SU-DHL-6 (cell line): ENCODE measurements around the gene BAD.

ENCODE experiments used
- H2AFZ ChIP-seq: fragments of 200-600 bp; sonication (generic); 2 replicates; pipeline ENCODE4 v1.6.1; 2014; ENCODE audit warnings: low read depth, mild to moderate bottlenecking, moderate library complexity, mixed read lengths, antibody characterized with exemption, low read length; ENCODE audit not compliant: severe bottlenecking
- H3F3A ChIP-seq: fragments of 200-600 bp; shearing (Covaris generic); 2 replicates; pipeline ENCODE4 v1.6.0; 2016; ENCODE audit warnings: antibody characterized with exemption, mild to moderate bottlenecking; ENCODE audit not compliant: insufficient read depth
- H3K27ac ChIP-seq: fragments of 200-600 bp; sonication (generic); 2 replicates; pipeline ENCODE4 v1.5.1; 2016; ENCODE audit warnings: low read depth, mild to moderate bottlenecking, low read length, moderate library complexity, mixed read lengths
- H3K27me3 ChIP-seq: fragments of 200-600 bp; sonication (generic), shearing (Covaris generic); 2 replicates; pipeline ENCODE4 v1.6.0; 2014; ENCODE audit warnings: mild to moderate bottlenecking, low read length
- H3K36me3 ChIP-seq: fragments of 200-600 bp; sonication (generic); 2 replicates; pipeline ENCODE4 v1.6.1; 2014; ENCODE audit warnings: mild to moderate bottlenecking, low read length, mixed read lengths
- H3K4me2 ChIP-seq: fragments of 300-600, 200-600 bp; shearing (Covaris generic), sonication (generic); 2 replicates; pipeline ENCODE4 v1.6.0; 2014; ENCODE audit warnings: low read length, low read depth, mild to moderate bottlenecking; ENCODE audit not compliant: poor library complexity, severe bottlenecking
- H3K4me3 ChIP-seq: fragments of 200-600 bp; sonication (generic); 2 replicates; pipeline ENCODE4 v1.5.1; 2014; ENCODE audit warnings: antibody characterized with exemption, low read length, mild to moderate bottlenecking, mixed read lengths; ENCODE audit not compliant: insufficient read depth, poor library complexity, severe bottlenecking
- H3K79me2 ChIP-seq: fragments of 200-600 bp; sonication (generic); 2 replicates; pipeline ENCODE4 v1.6.1; 2014; ENCODE audit warnings: mild to moderate bottlenecking, low read length, moderate library complexity; ENCODE audit not compliant: insufficient read depth
- H3K9ac ChIP-seq: fragments of 200-600 bp; sonication (generic); 2 replicates; pipeline ENCODE4 v1.7.0; 2014; ENCODE audit warnings: mild to moderate bottlenecking, low read length
- H3K9me2 ChIP-seq: fragments of 200-600 bp; sonication (generic); replicated peaks from 2 replicates; pipeline ENCODE4 v1.6.1; 2014; ENCODE audit warnings: low read length; ENCODE audit not compliant: insufficient read depth
- H3K9me3 ChIP-seq: fragments of 200-600 bp; sonication (generic); 2 replicates; pipeline ENCODE4 v1.6.1; 2014; ENCODE audit warnings: low read length, mixed read lengths; ENCODE audit not compliant: insufficient read depth
- H4K20me1 ChIP-seq: fragments of 200-600 bp; sonication (generic); 2 replicates; pipeline ENCODE4 v1.6.1; 2014; ENCODE audit warnings: low read depth, mild to moderate bottlenecking, antibody characterized with exemption, low read length, moderate library complexity, mixed read lengths
- EZH2phosphoT487 ChIP-seq: fragments of 200-600 bp; sonication (generic), shearing (Covaris generic); conservative IDR thresholded peaks from 2 replicates; pipeline ENCODE4 v1.6.1; 2018; ENCODE audit warnings: mild to moderate bottlenecking, antibody characterized with exemption, low read length, moderate library complexity, mixed read lengths
- TF ChIP-seq, protein P1 (sequence below): fragments of 200-600 bp; sonication (generic); IDR thresholded peaks from one replicate; pipeline ENCODE4 v1.5.1; 2017; ENCODE audit warnings: antibody characterized with exemption, mild to moderate bottlenecking, low read length, moderate library complexity; ENCODE audit not compliant: insufficient read depth, poor library complexity, severe bottlenecking

BAD gene

GRCh38 chr11:64258356-64258755 lies 26.1 kb downstream of the BAD start:
- Histone ChIP-seq H3K4me3 (no peak overlapping the region), H2AFZ (no peak overlapping the region), H3K9me2 (no peaks in the 10 kb centered on the region), H4K20me1 (no peaks in the 10 kb centered on the region), H3K9me3 (no peaks in the 10 kb centered on the region), H3K9ac (no peak overlapping the region), H3F3A (no peaks in the 10 kb centered on the region), H3K4me2 (no peak overlapping the region), H3K27ac (no peak overlapping the region), H3K36me3 (no peaks in the 10 kb centered on the region), H3K27me3 (no peaks in the 10 kb centered on the region), H3K79me2 (no peaks in the 10 kb centered on the region)
- TF ChIP-seq, protein P1, sequence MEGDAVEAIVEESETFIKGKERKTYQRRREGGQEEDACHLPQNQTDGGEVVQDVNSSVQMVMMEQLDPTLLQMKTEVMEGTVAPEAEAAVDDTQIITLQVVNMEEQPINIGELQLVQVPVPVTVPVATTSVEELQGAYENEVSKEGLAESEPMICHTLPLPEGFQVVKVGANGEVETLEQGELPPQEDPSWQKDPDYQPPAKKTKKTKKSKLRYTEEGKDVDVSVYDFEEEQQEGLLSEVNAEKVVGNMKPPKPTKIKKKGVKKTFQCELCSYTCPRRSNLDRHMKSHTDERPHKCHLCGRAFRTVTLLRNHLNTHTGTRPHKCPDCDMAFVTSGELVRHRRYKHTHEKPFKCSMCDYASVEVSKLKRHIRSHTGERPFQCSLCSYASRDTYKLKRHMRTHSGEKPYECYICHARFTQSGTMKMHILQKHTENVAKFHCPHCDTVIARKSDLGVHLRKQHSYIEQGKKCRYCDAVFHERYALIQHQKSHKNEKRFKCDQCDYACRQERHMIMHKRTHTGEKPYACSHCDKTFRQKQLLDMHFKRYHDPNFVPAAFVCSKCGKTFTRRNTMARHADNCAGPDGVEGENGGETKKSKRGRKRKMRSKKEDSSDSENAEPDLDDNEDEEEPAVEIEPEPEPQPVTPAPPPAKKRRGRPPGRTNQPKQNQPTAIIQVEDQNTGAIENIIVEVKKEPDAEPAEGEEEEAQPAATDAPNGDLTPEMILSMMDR: no peak
- no peak for TF ChIP-seq EZH2phosphoT487

DNA sequence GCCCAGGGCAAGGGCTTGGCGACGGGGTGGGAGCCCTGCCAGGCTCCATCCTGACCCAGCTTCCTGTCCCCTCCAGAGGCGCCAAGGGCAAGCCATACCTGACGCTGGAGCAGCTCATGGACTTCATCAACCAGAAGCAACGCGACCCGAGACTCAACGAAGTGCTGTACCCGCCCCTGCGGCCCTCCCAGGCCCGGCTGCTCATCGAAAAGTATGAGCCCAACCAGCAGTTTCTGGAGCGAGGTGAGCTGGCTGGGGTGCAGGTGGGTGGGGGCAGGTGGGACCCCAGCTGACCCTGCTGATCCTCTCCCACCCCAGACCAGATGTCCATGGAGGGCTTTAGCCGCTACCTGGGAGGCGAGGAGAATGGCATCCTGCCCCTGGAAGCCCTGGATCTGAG lies 28.2 kb downstream of the BAD start:
- no peaks in the 10 kb centered on the region for H3K9me2 ChIP-seq
- peaks cover 9% of the 10 kb centered on the region; the same call in 1 of the 2 replicates for H3K79me2 ChIP-seq
- no peaks in the 10 kb centered on the region for H3K27me3 ChIP-seq
- H2AFZ ChIP-seq: no peak overlapping the region
- H3K4me3 ChIP-seq: no peak overlapping the region
- no peak overlapping the region for H3K27ac ChIP-seq
- H3K36me3 ChIP-seq: no peaks in the 10 kb centered on the region
- 0 out of 2 replicates have a peak, but pooled peaks cover 3% of the 10 kb centered on the region for H3F3A ChIP-seq
- H4K20me1 ChIP-seq: no peaks in the 10 kb centered on the region
- no peak overlapping the region for H3K4me2 ChIP-seq
- H3K9ac ChIP-seq: no peak overlapping the region
- no peaks in the 10 kb centered on the region for H3K9me3 ChIP-seq
- no peak for TF ChIP-seq EZH2phosphoT487
- TF ChIP-seq, protein P1: no peak

GRCh38 chr11:64255135-64256128 lies 29.0 kb downstream of the BAD start:
- H3K9ac ChIP-seq: no peak overlapping the region

More at GRCh38 chr11:64255135-64256128, 29.0 kb downstream of the BAD start:
- Histone ChIP-seq H3K9me3 (no peaks in the 10 kb centered on the region), H3K4me3 (no peak overlapping the region), H4K20me1 (no peaks in the 10 kb centered on the region), H3K36me3 (no peaks in the 10 kb centered on the region), H2AFZ (no peak overlapping the region), H3K27me3 (no peaks in the 10 kb centered on the region), H3F3A (0 out of 2 replicates have a peak, but pooled peaks cover 3% of the 10 kb centered on the region), H3K79me2 (peaks cover 9% of the 10 kb centered on the region; the same call in 1 of the 2 replicates), H3K27ac (no peak overlapping the region), H3K4me2 (no peak overlapping the region), H3K9me2 (no peaks in the 10 kb centered on the region)
- TF ChIP-seq, protein P1: no peak
- no peak for TF ChIP-seq EZH2phosphoT487
